NK-92 (cell line): ENCODE results near the gene LAMTOR4.
"Not testable (repeated sequence)": the region's sequence is repeated elsewhere in the genome, so short reads cannot be mapped to it uniquely, and the experiment has no call there.

Source experiments
- DNase-seq: peaks from one replicate; lab custom pipeline; 2025; ENCODE audit not compliant: unreplicated experiment; lab: John Stamatoyannopoulos, UW

The LAMTOR4 gene

DNA sequence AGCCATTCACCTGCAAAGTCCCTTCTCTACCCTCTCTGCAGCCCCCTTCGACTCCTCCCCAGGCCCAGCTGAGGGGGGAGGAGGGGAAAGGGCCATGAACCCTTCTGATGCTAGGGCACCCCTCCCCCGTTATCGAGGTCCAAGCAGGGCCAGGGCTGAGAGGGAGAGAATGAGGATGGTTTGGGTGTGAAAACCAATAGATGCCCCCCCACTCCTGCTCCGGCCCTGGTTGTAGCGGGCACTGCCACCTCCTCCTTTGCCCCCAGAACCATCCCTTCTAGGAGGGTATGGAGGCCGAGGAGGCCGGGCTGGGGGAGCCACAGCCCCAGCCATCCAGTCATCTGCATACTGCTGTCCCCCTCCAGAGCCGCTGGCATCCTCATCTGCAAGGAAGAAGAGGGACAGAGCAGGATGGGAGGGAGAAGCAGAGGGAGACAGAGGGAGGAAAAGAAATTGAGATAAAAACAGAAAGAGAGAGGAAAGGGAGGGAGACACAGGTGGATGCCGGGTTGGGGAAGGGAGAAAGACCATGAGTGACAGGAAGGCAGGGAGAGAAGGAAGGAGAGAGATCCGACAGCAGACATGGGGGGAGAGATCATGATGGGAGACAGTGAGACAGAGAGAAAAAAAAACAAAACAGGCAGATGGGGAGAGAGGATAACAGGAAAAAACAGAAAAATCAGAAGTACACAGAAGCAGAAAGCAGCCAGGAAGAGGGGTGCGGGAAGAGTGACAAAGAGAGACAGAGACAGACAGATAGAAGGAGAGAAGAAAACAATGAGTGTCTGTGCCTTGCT is 21.6 kb downstream of the LAMTOR4 start:
- DNase-seq, result no peak

DNA sequence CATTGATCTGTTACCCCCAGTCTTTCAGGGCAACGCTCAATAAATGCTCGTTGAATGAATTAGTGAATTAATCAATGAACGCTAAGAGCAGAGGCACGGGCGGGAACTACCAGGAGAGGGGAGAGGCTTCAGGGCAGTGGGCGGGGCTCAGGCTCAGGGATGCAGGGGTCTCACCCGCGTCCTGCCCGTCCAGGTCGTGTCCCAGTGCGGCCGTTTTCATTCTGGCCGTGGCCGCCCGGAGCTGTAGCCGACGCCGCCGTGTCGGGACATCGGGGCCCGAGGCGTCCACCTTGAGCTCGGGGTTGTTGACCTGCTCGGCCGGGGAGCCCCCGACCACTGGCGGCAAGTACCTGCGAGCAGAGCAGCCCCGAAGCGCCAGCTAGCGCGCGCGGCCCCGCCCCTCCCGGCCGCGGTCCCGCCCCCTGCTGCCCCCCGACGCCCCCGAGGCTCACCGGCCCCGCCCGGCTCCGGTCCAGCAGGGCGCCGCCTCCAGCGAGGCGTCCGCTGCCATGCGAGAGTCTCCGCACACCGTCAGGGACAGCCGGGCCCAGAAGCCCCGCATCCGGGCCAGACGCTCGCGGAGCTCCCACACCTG is 22.5 kb downstream of the LAMTOR4 start:
- no peak for DNase-seq

DNA sequence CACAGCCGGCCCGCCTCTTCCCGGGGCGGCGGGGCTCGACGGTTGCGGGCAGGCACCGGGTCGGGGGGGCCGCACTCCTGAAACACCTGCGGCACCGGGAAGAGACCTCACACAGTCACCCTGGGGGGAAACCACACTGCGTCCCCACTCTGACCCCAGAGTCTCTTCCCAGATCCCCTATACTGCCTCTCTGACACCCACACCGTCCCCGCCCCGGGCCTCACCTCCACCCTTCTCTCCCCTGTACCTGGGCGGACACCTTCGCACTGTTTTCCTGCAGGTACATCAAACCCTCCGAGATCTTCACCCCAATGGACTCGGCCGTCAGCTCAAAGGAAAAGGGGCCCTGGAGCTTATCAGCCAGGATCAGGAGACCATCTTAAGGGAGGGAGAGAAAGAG is 23.1 kb downstream of the LAMTOR4 start:
- no peak for DNase-seq

DNA sequence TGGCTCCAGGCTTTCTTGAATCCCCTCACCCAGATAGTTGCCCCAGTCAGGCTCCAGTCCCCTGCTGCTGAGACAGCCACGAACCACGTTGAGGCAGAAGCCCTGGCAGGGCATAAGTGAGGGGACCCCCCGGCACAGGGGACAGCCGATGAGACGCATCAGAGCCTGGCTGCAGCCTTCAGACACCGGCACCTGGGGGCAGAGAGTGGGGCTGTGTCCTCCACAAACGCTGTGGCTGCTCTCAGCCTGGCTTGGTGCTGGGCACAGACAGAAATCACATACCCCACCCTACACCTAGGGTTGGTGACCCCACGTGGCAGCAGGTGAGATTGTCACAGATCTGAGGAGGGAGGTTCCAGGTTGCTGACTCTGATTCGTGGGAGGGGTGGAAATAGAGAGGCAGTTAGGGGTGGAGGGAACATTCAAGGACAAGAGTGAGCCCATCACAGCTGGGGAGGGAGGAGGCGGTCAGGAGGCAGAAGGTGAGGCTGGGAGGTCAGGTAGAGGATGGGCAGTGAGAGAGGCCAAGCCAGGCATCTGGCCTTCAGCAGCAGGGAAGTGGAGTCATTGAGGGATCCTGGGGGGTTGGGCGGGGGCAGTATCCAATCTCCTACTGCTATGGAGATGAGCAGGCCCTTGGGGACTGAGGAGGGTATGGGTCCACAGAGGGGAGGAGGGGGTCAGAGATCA is 25.2 kb downstream of the LAMTOR4 start:
- no peak for DNase-seq

DNA sequence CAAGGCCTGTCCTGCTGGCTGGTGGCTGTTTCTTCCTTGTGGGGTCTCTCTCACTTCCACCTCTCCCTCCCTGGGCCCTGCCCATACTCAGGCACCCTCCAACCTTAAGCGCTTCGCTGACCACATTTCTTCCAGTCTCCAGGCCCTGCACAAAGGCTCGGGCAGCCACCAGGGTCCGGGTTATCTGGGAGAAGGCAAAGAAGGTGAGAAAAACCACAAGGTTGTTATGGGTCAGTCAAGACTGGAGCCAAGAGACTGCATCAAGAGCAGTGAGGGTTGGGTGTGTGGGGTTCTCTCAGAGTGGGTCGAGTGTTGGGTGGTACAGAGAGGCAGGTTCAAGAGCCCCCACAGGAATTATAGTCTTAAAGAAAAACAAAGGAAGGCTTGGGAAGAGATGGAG is 25.9 kb downstream of the LAMTOR4 start:
- no peak for DNase-seq

DNA sequence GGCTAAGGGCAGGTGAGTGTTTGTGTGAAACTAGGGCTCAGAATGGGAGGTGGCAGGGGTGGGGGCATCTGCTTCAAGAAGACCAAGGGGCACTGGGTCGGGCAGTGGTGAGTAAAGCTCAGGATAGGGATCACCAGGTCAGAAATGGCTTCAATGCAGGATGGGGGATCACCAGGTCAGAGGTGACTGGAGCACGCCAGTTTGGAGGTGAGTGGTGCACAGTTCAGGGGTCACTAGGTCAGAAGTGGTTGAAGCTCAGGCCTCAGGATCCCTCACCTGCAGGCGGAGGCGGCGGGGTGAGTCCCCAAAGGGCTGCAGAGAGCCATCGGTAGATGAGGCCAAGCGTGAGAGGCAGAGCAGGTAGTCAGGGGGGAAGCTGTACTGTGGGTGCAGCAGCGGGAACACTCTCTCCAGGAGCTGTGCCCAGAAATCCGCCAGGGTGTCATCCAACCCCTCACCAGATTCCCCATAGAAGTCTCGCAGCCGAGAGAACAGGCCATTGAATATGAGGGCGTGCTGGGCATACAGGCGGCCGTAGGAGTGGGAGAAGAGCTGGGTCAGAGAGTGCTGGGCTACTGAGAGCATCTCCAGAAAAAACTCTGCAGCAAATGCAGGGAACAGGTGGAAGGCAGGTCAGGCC is 26.7 kb downstream of the LAMTOR4 start:
- DNase-seq, result no peak

DNA sequence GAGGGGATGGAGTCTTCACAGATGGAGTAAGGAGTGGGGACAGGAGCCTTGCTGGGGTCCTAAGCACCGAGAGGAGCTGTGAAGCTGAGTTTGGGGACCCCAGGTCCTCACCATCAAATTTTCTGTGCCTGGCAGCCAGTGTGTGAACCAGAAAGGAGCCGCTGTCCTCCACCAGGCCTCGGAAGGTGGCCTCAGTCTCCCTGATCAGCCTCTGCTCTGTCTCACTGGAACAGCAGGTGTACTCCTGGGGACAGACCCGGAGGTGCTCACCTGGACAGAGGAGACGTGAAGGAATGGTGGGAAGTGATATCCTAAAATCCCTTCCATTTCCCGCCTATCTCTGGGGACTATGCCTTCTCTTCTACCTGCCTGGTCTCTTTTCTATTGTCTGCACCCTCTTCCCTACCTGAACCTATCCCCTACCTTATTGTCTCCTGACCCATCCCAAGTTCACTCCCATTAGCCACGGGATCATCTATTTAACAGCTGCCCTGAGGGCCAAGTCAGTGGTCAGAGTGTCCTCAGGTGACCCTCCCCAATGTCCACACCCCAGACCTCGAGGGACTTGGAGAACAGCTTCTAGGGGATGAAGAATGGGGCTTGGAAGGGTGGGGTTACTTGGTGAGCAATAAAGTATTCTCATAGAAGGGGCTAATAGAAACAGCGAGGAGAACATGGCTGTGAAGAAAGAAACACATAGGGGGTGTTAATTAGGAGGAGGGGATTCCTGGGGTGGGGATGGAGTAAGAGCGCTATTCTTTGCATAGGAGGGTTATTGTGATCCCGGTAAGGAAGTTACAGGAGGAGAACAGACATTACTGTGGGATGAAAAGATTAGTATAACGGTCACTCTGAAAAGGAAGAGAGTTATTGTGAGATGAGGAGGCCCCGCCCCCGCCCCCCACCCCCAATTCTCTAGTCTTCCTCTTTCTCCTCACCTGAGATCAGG is 27.7 kb downstream of the LAMTOR4 start:
- no peak for DNase-seq

DNA sequence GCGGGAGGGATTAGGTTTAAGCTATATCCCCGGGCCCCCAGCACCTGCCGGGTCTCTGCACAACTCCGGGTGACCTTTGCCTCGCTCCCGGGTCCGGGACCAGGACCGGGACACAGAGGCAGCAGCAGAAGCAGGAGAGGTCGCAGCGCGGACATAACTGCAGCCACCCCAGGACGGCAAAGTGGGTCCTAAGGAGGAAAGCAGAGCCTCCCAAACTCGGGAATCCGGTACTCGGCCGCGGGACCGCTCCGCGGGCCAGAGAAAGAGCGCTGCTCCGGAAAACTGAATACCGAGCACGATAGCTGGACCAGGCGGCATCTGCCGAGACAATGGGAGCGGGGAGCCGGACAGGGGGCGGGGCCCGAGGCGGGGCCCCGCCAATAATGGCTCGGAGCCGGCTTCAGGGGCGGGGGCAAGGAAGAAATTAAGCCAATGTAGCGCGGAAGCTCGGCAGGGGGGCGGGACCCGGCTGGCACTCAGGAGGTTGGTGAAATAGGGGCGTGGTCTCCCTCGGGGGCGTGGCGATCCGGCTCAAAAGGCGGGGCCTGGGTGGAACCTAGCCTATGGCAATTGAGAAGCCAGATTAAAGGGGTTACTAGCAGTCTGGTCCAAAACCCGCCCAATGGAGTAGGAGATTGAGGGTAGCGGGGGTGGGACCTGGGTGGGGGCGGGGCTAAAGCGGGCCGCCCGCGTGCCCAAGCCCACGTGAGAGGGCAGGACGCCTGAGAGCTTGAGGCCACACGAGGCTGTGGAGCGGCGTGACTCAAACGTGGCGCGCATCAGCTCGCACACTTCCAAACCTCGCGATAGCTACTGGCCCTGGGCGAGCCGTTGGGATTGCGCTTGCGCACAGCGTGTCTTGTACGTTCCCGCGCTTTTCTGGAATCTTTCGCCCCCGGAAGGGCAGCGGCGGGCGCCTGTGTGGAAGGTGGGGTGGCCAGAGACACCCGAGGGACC is 28.6 kb downstream of the LAMTOR4 start, which contains the start of the genes GPC2 and STAG3:
Gene GPC2 (minus strand): TSS at position 337 of the 957 bp plus-strand sequence. CDS start 182 bp downstream, at position 155.
Gene STAG3 (plus strand): TSS at position 874 of the 957 bp plus-strand sequence. CDS start 2,639 bp downstream, outside the sequence.
- peak; percentile 78 for DNase-seq

DNA sequence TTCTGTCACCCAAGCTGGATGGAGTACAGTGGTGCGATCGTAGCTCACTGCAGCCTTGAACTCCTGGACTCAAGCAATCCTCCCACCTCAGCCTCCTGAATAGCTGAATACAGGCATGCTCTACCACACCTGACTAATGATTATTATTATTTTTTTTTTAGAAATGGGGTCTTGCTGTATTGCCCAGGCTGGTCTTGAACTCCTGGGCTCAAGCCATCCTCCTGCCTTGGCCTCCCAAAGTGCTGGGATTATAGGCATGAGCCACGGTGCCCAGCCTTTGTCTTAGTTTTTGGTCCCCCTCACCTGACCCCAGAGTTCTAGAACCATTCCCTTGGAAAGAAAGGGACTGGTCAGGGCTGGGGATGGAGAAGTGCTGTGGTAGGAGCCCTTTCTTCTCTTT is 31.4 kb downstream of the LAMTOR4 start:
- DNase-seq, result not testable (repeated sequence)

DNA sequence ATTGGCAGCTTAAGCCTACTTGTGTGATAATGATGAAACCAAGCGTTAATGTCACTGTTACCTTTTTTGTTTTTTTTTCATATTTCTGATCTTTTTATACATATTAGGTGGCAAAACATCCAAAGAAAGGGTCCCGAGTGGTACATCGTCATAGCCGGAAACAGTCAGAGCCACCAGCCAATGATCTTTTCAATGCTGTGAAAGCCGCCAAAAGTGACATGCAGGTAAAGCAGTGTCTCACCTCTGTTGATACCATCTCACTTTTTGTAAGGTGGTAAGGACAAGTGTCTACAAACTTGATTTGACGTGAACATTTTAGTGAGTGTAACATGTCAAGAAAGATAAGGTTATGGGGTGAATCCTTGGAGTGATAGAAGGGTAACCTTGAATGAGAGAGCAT is 33.9 kb downstream of the LAMTOR4 start:
- not testable (repeated sequence) for DNase-seq

DNA sequence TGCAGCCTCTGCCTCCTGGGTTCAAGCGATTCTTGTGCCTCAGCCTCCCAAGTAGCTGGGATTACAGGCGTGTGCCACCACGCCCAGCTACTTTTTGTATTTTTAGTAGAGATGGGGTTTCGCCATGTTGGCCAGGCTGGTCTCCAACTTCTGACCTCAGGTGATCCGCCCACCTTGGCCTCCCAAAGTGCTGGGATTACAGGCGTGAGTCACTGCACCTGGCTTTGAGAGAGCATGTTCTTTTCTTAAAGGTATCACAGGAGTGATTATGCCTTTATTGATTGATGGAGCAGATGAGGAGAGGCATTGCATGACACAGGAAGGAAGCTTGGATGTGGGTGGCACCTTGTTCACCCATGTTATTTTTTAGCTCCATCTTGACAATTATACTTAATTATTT is 34.4 kb downstream of the LAMTOR4 start:
- not testable (repeated sequence) for DNase-seq

DNA sequence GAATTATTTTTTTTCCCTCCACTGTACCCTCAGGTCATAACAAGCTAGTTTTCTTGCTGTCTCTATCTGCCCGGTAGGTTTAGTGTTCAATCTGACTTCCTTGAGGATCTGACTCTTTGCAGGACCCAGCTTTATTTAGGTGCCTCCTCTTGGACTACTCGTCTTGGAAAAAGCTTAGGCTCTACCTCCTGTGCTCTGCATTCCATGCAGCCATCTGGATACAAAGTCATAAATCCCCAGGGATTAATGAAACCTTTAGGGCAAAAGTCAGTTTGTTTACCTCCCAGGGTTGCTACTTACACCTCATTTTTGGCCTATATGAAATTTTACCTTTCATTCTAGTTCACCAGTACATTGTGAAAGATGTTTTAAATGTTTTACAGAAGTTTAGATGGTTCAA is 37.0 kb downstream of the LAMTOR4 start:
- DNase-seq, result no peak

DNA sequence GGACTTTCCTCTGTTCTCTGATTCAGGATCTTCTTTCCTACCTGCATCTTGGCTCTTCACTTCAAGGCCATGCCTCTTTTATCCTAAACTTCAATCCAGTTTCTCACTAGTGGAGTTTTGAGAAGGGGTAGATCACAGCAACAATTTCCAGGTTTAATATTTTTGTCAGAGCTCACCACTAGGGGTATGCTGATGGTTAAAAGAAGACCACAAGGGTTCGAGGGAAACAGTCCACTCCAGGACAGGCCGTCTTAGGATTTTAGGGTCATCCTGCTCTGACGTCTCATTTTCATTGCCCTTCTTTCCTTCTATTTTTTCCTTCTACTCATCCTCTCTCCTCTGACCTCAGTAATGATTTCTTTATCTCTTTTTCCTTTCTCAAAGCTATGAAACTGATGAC is 40.3 kb downstream of the LAMTOR4 start:
- DNase-seq, result no peak

DNA sequence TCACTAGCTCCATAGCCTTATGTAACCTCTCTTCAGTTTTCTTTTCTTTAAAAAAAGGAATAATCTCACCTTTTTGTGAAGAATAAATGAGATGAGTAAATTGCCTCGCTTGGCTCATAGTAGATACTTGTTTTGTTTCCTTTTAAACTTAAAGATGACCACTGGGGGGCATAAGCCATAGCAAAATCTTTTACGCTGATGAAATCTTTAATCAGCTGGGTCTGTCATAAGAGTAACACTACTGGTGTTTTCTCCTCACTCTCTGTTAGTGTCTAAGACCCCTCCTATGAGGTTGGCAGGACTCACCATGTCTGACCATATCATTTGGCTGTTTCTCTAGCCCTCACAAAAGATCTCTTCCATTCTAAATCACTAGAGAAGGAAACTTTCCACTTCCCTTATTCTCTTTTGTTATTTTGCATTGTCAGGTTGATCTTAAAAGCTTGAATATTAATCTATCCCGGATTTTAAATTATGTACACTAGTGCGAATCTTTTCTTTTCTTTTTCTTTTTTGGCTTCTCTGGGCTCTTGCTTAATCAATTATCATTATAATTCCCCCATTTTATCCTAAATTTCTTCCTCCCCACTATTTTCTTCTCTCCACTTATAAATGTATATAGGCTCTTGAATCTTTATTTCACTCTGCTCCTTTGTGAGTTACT is 41.5 kb downstream of the LAMTOR4 start:
- DNase-seq, result no peak

DNA sequence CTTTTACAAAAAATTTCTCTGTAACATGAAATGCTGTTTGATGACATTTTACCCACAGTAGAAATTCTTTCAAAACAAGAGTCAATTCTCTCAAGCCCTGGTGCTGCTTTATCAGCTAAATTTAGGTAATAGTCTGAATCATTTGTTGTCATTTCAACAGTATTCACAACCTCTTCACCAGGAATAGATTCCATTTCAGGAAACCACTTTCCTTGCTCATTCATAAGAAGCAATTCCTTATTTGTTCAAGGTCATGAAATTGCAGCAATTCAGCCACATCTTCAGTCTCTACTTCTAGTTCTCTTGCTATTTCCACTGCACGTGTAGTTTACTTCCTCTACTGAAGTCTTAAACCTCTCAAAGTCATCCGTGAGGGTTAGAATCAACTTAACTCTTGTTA is 43.1 kb downstream of the LAMTOR4 start:
- no peak for DNase-seq

DNA sequence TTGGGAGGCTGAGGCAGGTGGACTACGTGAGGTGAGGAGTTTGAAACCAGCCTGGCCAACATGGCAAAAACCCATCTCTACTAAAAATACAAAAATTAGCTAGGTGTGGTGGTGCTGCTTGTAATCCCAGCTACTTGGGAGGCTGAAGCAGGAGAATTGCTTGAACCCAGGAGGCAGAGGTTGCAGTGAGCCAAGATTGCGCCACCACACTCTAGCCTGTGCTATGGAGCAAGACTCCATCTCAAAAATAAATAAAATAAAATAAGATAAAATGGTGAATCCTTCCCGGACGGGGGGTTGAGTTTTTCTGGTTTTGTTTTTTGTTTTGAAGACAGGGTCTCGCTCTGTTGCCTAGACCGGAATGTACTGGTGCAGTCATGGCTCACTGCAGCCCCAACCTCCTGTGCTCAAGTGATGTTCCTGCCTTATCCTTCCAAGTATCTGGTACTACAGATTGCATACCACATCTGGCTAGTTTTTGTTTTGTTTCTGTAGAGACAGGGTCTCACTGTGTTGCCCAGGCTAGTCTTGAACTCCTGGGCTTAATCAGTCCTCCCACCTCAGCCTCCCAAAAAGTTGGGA is 43.7 kb downstream of the LAMTOR4 start:
- DNase-seq, result not testable (repeated sequence)

DNA sequence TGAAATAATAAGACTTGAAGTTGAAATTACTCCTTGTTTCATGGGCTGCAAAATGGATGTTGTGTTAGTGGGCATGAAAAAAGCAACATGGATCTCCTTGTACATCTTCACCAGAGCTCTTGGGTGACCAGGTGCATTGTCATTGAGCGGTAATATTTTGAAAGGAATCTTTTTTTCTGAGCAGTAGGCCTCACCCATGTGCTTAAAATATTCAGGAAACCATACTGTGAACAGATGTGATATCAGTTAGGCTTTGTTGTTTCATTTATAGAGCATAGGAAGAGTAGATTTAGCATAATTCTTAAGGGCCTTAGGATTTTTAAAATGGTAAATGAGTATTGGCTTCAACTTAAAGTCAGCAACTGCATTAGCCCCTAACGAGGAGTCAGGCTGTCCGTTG is 44.3 kb downstream of the LAMTOR4 start:
- no peak for DNase-seq

DNA sequence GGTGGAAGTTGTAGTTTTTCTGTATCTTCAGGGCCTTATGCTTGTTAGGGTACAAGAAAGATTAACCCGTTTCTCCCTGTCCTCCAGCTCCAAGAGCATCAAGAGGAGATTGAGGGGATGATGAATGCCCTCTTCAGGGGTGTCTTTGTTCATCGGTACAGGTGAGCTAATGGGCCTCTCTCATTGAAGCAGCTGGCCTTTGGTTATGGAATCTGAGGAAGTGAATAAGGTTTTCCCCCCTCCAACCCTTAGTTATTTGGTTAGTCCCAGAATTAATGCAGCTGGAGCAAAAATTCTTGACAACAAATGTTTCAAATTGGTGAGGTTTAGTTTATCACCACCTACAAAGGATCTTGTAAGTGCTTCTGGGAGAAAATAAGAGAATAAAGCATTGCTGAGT is 46.5 kb downstream of the LAMTOR4 start:
- no peak for DNase-seq
